ENCODE measurements around the gene FA2H.
"Not testable (repeated sequence)": the region's sequence is repeated elsewhere in the genome, so short reads cannot be mapped to it uniquely, and the experiment has no call there.

The FA2H gene

GRCh38 chr16:74770831-74771526, 3.6 kb downstream of the FA2H start:
- no peak for DNase-seq (ENCODE audit: low read depth in 2 of 2)

GRCh38 chr16:74769586-74770190, 4.9 kb downstream of the FA2H start:
- no peak for DNase-seq (ENCODE audit: low read depth in 2 of 2)

GRCh38 chr16:74768239-74768638, 6.4 kb downstream of the FA2H start:
- no peak for DNase-seq (ENCODE audit: low read depth in 2 of 2)

GRCh38 chr16:74767749-74768148, 6.9 kb downstream of the FA2H start:
- DNase-seq (ENCODE audit: low read depth in 2 of 2) = no peak

GRCh38 chr16:74766729-74767128, 7.9 kb downstream of the FA2H start:
- DNase-seq (ENCODE audit: low read depth in 2 of 2) = no peak

GRCh38 chr16:74764184-74764583, 10.4 kb downstream of the FA2H start:
- not testable (repeated sequence) for DNase-seq (ENCODE audit: low read depth in 2 of 2)

GRCh38 chr16:74761665-74762064, 13.0 kb downstream of the FA2H start:
- DNase-seq (ENCODE audit: low read depth in 2 of 2) = no peak

- DNase-seq (ENCODE audit: low read depth in 2 of 2) = no peak
Observed at GRCh38 chr16:74760007-74760767, 14.4 kb downstream of the FA2H start.

- DNase-seq (ENCODE audit: low read depth in 2 of 2) = no peak
Observed at GRCh38 chr16:74759564-74759963, 15.1 kb downstream of the FA2H start.

GRCh38 chr16:74758801-74759200, 15.8 kb downstream of the FA2H start:
- no peak for DNase-seq (ENCODE audit: low read depth in 2 of 2)

- DNase-seq (ENCODE audit: low read depth in 2 of 2) = no peak
Observed at GRCh38 chr16:74757349-74757748, 17.3 kb downstream of the FA2H start.

GRCh38 chr16:74756203-74756602, 18.4 kb downstream of the FA2H start:
- DNase-seq (ENCODE audit: low read depth in 2 of 2) = no peak

- no peak for DNase-seq (ENCODE audit: low read depth in 2 of 2)
Observed at GRCh38 chr16:74753180-74753579, 21.4 kb downstream of the FA2H start.

GRCh38 chr16:74752756-74753155, 21.9 kb downstream of the FA2H start:
- DNase-seq (ENCODE audit: low read depth in 2 of 2) = no peak

- no peak for DNase-seq (ENCODE audit: low read depth in 2 of 2)
Observed at GRCh38 chr16:74752258-74752657, 22.4 kb downstream of the FA2H start.

- no peak for DNase-seq (ENCODE audit: low read depth in 2 of 2)
Observed at GRCh38 chr16:74751658-74752057, 23.0 kb downstream of the FA2H start.

- no peak for DNase-seq (ENCODE audit: low read depth in 2 of 2)
Observed at GRCh38 chr16:74749291-74750055, 25.1 kb downstream of the FA2H start.

GRCh38 chr16:74748616-74749026, 26.0 kb downstream of the FA2H start:
- DNase-seq (ENCODE audit: low read depth in 2 of 2) = no peak

GRCh38 chr16:74747716-74748615, 26.7 kb downstream of the FA2H start:
- DNase-seq (ENCODE audit: low read depth in 2 of 2) = no peak

GRCh38 chr16:74745926-74746325, 28.7 kb downstream of the FA2H start:
- DNase-seq (ENCODE audit: low read depth in 2 of 2) = no peak

GRCh38 chr16:74745109-74745615, 29.5 kb downstream of the FA2H start:
- no peak for DNase-seq (ENCODE audit: low read depth in 2 of 2)

Data from stimulated activated CD4-positive, alpha-beta T cell treated with anti-CD3 and anti-CD28 coated beads, Interleukin-4, amount 100 ng/mL, for 48 hours (primary cell).